OCI-M1 (cell line): ENCODE data around the gene GRIN3A.
"Not testable (repeated sequence)": the region's sequence is repeated elsewhere in the genome, so short reads cannot be mapped to it uniquely, and the experiment has no call there.

ENCODE experiments used
- DNase-seq: peaks from one replicate; lab custom pipeline; 2025; lab: John Stamatoyannopoulos, UW

Gene GRIN3A

GRCh38 chr9:101738566-101739183 lies at the start of gene GRIN3A:
Gene GRIN3A, minus strand, starts transcription at chr9:101738647. Its CDS starts 668 bp downstream, at chr9:101737979.
- no peak for DNase-seq

GRCh38 chr9:101787891-101788290 lies 49.4 kb upstream of the GRIN3A start:
- no peak for DNase-seq

- DNase-seq: no peak
These were observed 39.9 kb upstream of the GRIN3A start for GRCh38 chr9:101778332-101778731.

- no peak for DNase-seq
These were observed 26.0 kb upstream of the GRIN3A start for GRCh38 chr9:101764472-101764871.

- DNase-seq: no peak
These were observed 20.0 kb upstream of the GRIN3A start for GRCh38 chr9:101758304-101758930.

- DNase-seq: no peak
These were observed 15.3 kb upstream of the GRIN3A start for GRCh38 chr9:101753716-101754115.

- no peak for DNase-seq
These were observed 13.4 kb upstream of the GRIN3A start for GRCh38 chr9:101751895-101752294.

GRCh38 chr9:101739311-101739710 lies 864 bp upstream of the GRIN3A start:
- DNase-seq: no peak

GRCh38 chr9:101737705-101738565 lies 512 bp downstream of the GRIN3A start:
- no peak for DNase-seq

GRCh38 chr9:101737165-101737704 lies 1.2 kb downstream of the GRIN3A start:
- no peak for DNase-seq

- DNase-seq: no peak
These were observed 1.7 kb downstream of the GRIN3A start for GRCh38 chr9:101736717-101737116.

- DNase-seq: no peak
These were observed 7.0 kb downstream of the GRIN3A start for GRCh38 chr9:101731429-101731828.

- DNase-seq: peak; percentile 68
These were observed 10.6 kb downstream of the GRIN3A start for GRCh38 chr9:101727612-101728524.

- DNase-seq: not testable (repeated sequence)
These were observed 14.2 kb downstream of the GRIN3A start for GRCh38 chr9:101724271-101724670.

- no peak for DNase-seq
These were observed 20.3 kb downstream of the GRIN3A start for GRCh38 chr9:101718192-101718591.

GRCh38 chr9:101716629-101717028 lies 21.8 kb downstream of the GRIN3A start:
- DNase-seq: no peak

GRCh38 chr9:101711330-101711941 lies 27.0 kb downstream of the GRIN3A start:
- peak; percentile 51 for DNase-seq

- no peak for DNase-seq
These were observed 29.6 kb downstream of the GRIN3A start for GRCh38 chr9:101708855-101709254.

GRCh38 chr9:101707721-101708120 lies 30.7 kb downstream of the GRIN3A start:
- DNase-seq: peak; percentile 51

- DNase-seq: no peak
These were observed 31.4 kb downstream of the GRIN3A start for GRCh38 chr9:101706997-101707396.

- DNase-seq: peak; percentile 33
These were observed 32.1 kb downstream of the GRIN3A start for GRCh38 chr9:101706261-101706798.
